GM21619 (cell line): ENCODE results near the gene SOAT2.

Experiments
- ATAC-seq: cut with Tn5 transposase; IDR thresholded peaks from one replicate; pipeline ENCODE4 v1.9.1; 2021; ENCODE audit not compliant: unreplicated experiment

Gene SOAT2

GRCh38 chr12:53064613-53065436 lies 38.5 kb upstream of the SOAT2 start:
- no peak for ATAC-seq

- ATAC-seq, result no peak
Measured at GRCh38 chr12:53065470-53065869, 37.8 kb upstream of the SOAT2 start.

GRCh38 chr12:53065975-53066931 lies 37.0 kb upstream of the SOAT2 start:
- no peak for ATAC-seq

- no peak for ATAC-seq
Measured at GRCh38 chr12:53067074-53067992, 36.0 kb upstream of the SOAT2 start.

- ATAC-seq, result no peak
Measured at GRCh38 chr12:53067993-53068770, 35.1 kb upstream of the SOAT2 start.

- ATAC-seq, result no peak
Measured at GRCh38 chr12:53068811-53069585, 34.3 kb upstream of the SOAT2 start.

GRCh38 chr12:53069621-53070410 lies 33.5 kb upstream of the SOAT2 start:
- no peak for ATAC-seq

- no peak for ATAC-seq
Measured at GRCh38 chr12:53070877-53071492, 32.3 kb upstream of the SOAT2 start.

- ATAC-seq, result no peak
Measured at GRCh38 chr12:53071591-53072551, 31.4 kb upstream of the SOAT2 start.

GRCh38 chr12:53073881-53074280 lies 29.4 kb upstream of the SOAT2 start:
- no peak for ATAC-seq

GRCh38 chr12:53074283-53074998 lies 28.8 kb upstream of the SOAT2 start:
- no peak for ATAC-seq

GRCh38 chr12:53074999-53075370 lies 28.3 kb upstream of the SOAT2 start:
- ATAC-seq, result no peak

- no peak for ATAC-seq
Measured at GRCh38 chr12:53076461-53076860, 26.8 kb upstream of the SOAT2 start.

GRCh38 chr12:53077030-53077429 lies 26.3 kb upstream of the SOAT2 start:
- no peak for ATAC-seq

GRCh38 chr12:53078425-53079225 lies 24.7 kb upstream of the SOAT2 start:
- ATAC-seq, result peak; percentile 12
